Naive thymus-derived CD8-positive, alpha-beta T cell (primary cell): ENCODE data around the gene SKAP2. TPM values are rescaled to one million over a fixed set of nuclear protein-coding genes. Genes with fewer than 3 reads are reported as not detected.

Experiments
- ATAC-seq, 2 donors: fragments of 150-1000 bp; cut with Tn5 transposase in 1 of 2; sonication (Bioruptor Pico), chemical (Tn5 transposase) in 1 of 2; 1 replicate in 1 of 2; 2 replicates in 1 of 2; pipeline ENCODE4 v1.10.0; 2021; ENCODE audit warnings: mild to moderate bottlenecking in 2 of 2, moderate library complexity in 2 of 2
- POLR2A ChIA-PET: fragments of 350-600 bp; sonication (Branson Sonifier 250); formaldehyde crosslinking; loops from one replicate; lab custom pipeline; 2021; ENCODE audit warnings: antibody characterized with exemption; lab: Charles Lee
- DNase-seq, 10 donors: peaks; one replicate each; pipeline versions ENCODE4 v3.0.0 to v3.0.0-alpha.2; 2020 to 2022
- H3K27ac Mint-ChIP-seq, 10 donors: one replicate each; pipeline ENCODE4 v1.8.0; 2020 to 2022; ENCODE audit warnings: mild to moderate bottlenecking in 10 of 10, mixed read lengths in 10 of 10, moderate library complexity in 4 of 10, inconsistent platforms in 1 of 10
- H3K27me3 Mint-ChIP-seq, 5 donors: one replicate each; pipeline ENCODE4 v1.8.0; 2021 to 2022; ENCODE audit warnings: mixed read lengths in 5 of 5
- H3K36me3 Mint-ChIP-seq, 3 donors: one replicate each; pipeline ENCODE4 v1.8.0; 2020 to 2022; ENCODE audit warnings: mixed read lengths in 3 of 3, mild to moderate bottlenecking in 2 of 3, inconsistent platforms in 1 of 3
- H3K4me1 Mint-ChIP-seq, 4 donors: one replicate each; pipeline ENCODE4 v1.8.0; 2021 to 2022; ENCODE audit warnings: mixed read lengths in 4 of 4
- H3K4me3 Mint-ChIP-seq, 10 donors: one replicate each; pipeline ENCODE4 v1.8.0; 2020 to 2022; ENCODE audit warnings: mild to moderate bottlenecking in 10 of 10, mixed read lengths in 10 of 10, moderate library complexity in 6 of 10, inconsistent platforms in 1 of 10
- H3K9me3 Mint-ChIP-seq, 9 donors: one replicate each; pipeline ENCODE4 v1.8.0; 2020 to 2022; ENCODE audit warnings: mixed read lengths in 9 of 9, mild to moderate bottlenecking in 3 of 9, inconsistent platforms in 1 of 9, moderate library complexity in 1 of 9
- polyA plus RNA-seq, 3 donors: library from polyadenylated mRNA; unstranded; fragments of 300-500 nt; fragmentation: Illumina TruSeq; gene quantifications; one replicate each; pipeline ENCODE4 v1.2.3, GENCODE V29; 2021
- total RNA-seq, 8 experiments: library from RNA in 2 of 8; stranded (reverse) in 2 of 8; gene quantifications; one replicate each; pipeline ENCODE4 v1.2.3 and lab custom pipeline; 2021 to 2026

Gene SKAP2
- total and polyA plus RNA-seq, 5 experiments from 2014 or later, result 4.2 to 27.6 (median 7.5) TPM

- H3K36me3 Mint-ChIP-seq, result no peaks in the 10 kb centered on the region
- peaks cover 3 to 44% (median 14%) of the 10 kb centered on the region in 5 donors for H3K27me3 Mint-ChIP-seq
- POLR2A ChIA-PET, result no interaction called here
- ATAC-seq (no peak), DNase-seq (peak in 3 of 10 donors; percentile 32 to 56 (median 38))
- no peak overlapping the region for H3K27ac Mint-ChIP-seq
- H3K9me3 Mint-ChIP-seq, result no peaks in the 10 kb centered on the region
- no peak overlapping the region for H3K4me3 Mint-ChIP-seq
- H3K4me1 Mint-ChIP-seq, result peaks cover 0 to 13% (median 0%) of the 10 kb centered on the region in 4 donors
Measured at GRCh38 chr7:26686448-26686981, 177.9 kb downstream of the SKAP2 start.

- H3K27me3 Mint-ChIP-seq, result peaks cover 3 to 39% (median 12%) of the 10 kb centered on the region in 5 donors
- H3K9me3 Mint-ChIP-seq, result no peaks in the 10 kb centered on the region
- ATAC-seq (no peak), DNase-seq (no peak)
- H3K4me3 Mint-ChIP-seq, result no peak overlapping the region
- no peaks in the 10 kb centered on the region for H3K36me3 Mint-ChIP-seq
- POLR2A ChIA-PET, result no interaction called here
- peaks cover 0 to 13% (median 0%) of the 10 kb centered on the region in 4 donors for H3K4me1 Mint-ChIP-seq
- H3K27ac Mint-ChIP-seq, result no peak overlapping the region
Measured at GRCh38 chr7:26685606-26686005, 178.8 kb downstream of the SKAP2 start.

GRCh38 chr7:26684447-26684846, 179.9 kb downstream of the SKAP2 start:
- H3K9me3 Mint-ChIP-seq, result no peaks in the 10 kb centered on the region
- DNase-seq (no peak), ATAC-seq (no peak)
- H3K27me3 Mint-ChIP-seq, result peaks cover 3 to 40% (median 11%) of the 10 kb centered on the region in 5 donors
- H3K4me1 Mint-ChIP-seq, result peaks cover 0 to 9% (median 0%) of the 10 kb centered on the region in 4 donors
- no peak overlapping the region for H3K4me3 Mint-ChIP-seq
- H3K27ac Mint-ChIP-seq, result no peak overlapping the region
- POLR2A ChIA-PET, result no interaction called here
- no peaks in the 10 kb centered on the region for H3K36me3 Mint-ChIP-seq

GRCh38 chr7:26683277-26683676, 181.1 kb downstream of the SKAP2 start:
- no peaks in the 10 kb centered on the region for H3K9me3 Mint-ChIP-seq
- no peak for ATAC-seq
- POLR2A ChIA-PET, result no interaction called here
- peaks cover 3 to 48% (median 8%) of the 10 kb centered on the region in 5 donors for H3K27me3 Mint-ChIP-seq
- peaks cover 0 to 2% (median 0%) of the 10 kb centered on the region in 4 donors for H3K4me1 Mint-ChIP-seq
- no peak overlapping the region for H3K27ac Mint-ChIP-seq
- H3K4me3 Mint-ChIP-seq, result no peak overlapping the region
- DNase-seq, result no peak
- no peaks in the 10 kb centered on the region for H3K36me3 Mint-ChIP-seq

- peak; percentile 49 to 55 for ATAC-seq
- H3K4me1 Mint-ChIP-seq, result no peaks in the 10 kb centered on the region
- peaks cover 3 to 48% (median 8%) of the 10 kb centered on the region in 5 donors for H3K27me3 Mint-ChIP-seq
- H3K9me3 Mint-ChIP-seq, result no peaks in the 10 kb centered on the region
- POLR2A ChIA-PET, result no interaction called here
- H3K27ac Mint-ChIP-seq, result no peak overlapping the region
- H3K36me3 Mint-ChIP-seq, result no peaks in the 10 kb centered on the region
- peak in 4 of 10 donors; percentile 22 to 53 (median 40) for DNase-seq
- no peak overlapping the region for H3K4me3 Mint-ChIP-seq
Measured at GRCh38 chr7:26681819-26682418, 182.5 kb downstream of the SKAP2 start.

- H3K27ac Mint-ChIP-seq, result no peak overlapping the region
- no peaks in the 10 kb centered on the region for H3K9me3 Mint-ChIP-seq
- no peak for DNase-seq
Measured at GRCh38 chr7:26680587-26680986, 183.8 kb downstream of the SKAP2 start.

GRCh38 chr7:26675143-26675887, 189.1 kb downstream of the SKAP2 start:
- Mint-ChIP-seq H3K4me3 (no peak overlapping the region), H3K36me3 (peaks cover 0 to 3% (median 0%) of the 10 kb centered on the region in 3 donors), H3K4me1 (peaks cover 0 to 3% (median 0%) of the 10 kb centered on the region in 4 donors), H3K27ac (no peak overlapping the region), H3K9me3 (no peaks in the 10 kb centered on the region), H3K27me3 (peaks cover 2 to 28% (median 14%) of the 10 kb centered on the region in 5 donors)
- ATAC-seq (no peak), DNase-seq (no peak)
- POLR2A ChIA-PET, result no interaction called here

More at GRCh38 chr7:26680587-26680986, 183.8 kb downstream of the SKAP2 start:
- H3K4me3 Mint-ChIP-seq, result no peak overlapping the region
- POLR2A ChIA-PET, result no interaction called here
- peaks cover 0 to 3% (median 0%) of the 10 kb centered on the region in 3 donors for H3K36me3 Mint-ChIP-seq
- peaks cover 3 to 37% (median 13%) of the 10 kb centered on the region in 5 donors for H3K27me3 Mint-ChIP-seq
- no peak for ATAC-seq
- H3K4me1 Mint-ChIP-seq, result no peaks in the 10 kb centered on the region

GRCh38 chr7:26673858-26674257, 190.5 kb downstream of the SKAP2 start:
- no peak overlapping the region for H3K4me3 Mint-ChIP-seq
- peaks cover 0 to 3% (median 0%) of the 10 kb centered on the region in 3 donors for H3K36me3 Mint-ChIP-seq
- no peak for DNase-seq
- no peaks in the 10 kb centered on the region for H3K9me3 Mint-ChIP-seq
- POLR2A ChIA-PET, result no interaction called here
- H3K27ac Mint-ChIP-seq, result no peak overlapping the region
- H3K4me1 Mint-ChIP-seq, result peaks cover 0 to 3% (median 0%) of the 10 kb centered on the region in 4 donors
- H3K27me3 Mint-ChIP-seq, result peaks cover 2 to 24% (median 14%) of the 10 kb centered on the region in 5 donors
- no peak for ATAC-seq

GRCh38 chr7:26673271-26673670, 191.1 kb downstream of the SKAP2 start:
- Mint-ChIP-seq H3K27ac (no peak overlapping the region), H3K4me3 (no peak overlapping the region), H3K27me3 (peaks cover 2 to 24% (median 14%) of the 10 kb centered on the region in 5 donors), H3K9me3 (no peaks in the 10 kb centered on the region), H3K36me3 (peaks cover 0 to 3% (median 0%) of the 10 kb centered on the region in 3 donors), H3K4me1 (peaks cover 0 to 3% (median 0%) of the 10 kb centered on the region in 4 donors)
- POLR2A ChIA-PET, result no interaction called here
- ATAC-seq (no peak), DNase-seq (no peak)

- POLR2A ChIA-PET, result no interaction called here
- no peak overlapping the region for H3K27ac Mint-ChIP-seq
- DNase-seq, result no peak
- H3K4me3 Mint-ChIP-seq, result no peak overlapping the region
- H3K27me3 Mint-ChIP-seq, result peaks cover 2 to 19% (median 9%) of the 10 kb centered on the region in 5 donors
- H3K4me1 Mint-ChIP-seq, result peaks cover 2 to 13% (median 4%) of the 10 kb centered on the region in 4 donors
- ATAC-seq, result no peak
- H3K9me3 Mint-ChIP-seq, result no peaks in the 10 kb centered on the region
- no peaks in the 10 kb centered on the region for H3K36me3 Mint-ChIP-seq
Measured at GRCh38 chr7:26670841-26671240, 193.5 kb downstream of the SKAP2 start.

GRCh38 chr7:26670290-26670689, 194.1 kb downstream of the SKAP2 start:
- no peak overlapping the region for H3K4me3 Mint-ChIP-seq
- H3K9me3 Mint-ChIP-seq, result no peaks in the 10 kb centered on the region
- no peak overlapping the region for H3K27ac Mint-ChIP-seq
- ATAC-seq (no peak), DNase-seq (no peak)
- H3K36me3 Mint-ChIP-seq, result no peaks in the 10 kb centered on the region
- POLR2A ChIA-PET, result no interaction called here
- H3K27me3 Mint-ChIP-seq, result peaks cover 2 to 19% (median 8%) of the 10 kb centered on the region in 5 donors
- peaks cover 3 to 16% (median 6%) of the 10 kb centered on the region in 4 donors for H3K4me1 Mint-ChIP-seq

- Mint-ChIP-seq H3K9me3 (no peaks in the 10 kb centered on the region), H3K36me3 (no peaks in the 10 kb centered on the region), H3K4me1 (peaks cover 6 to 26% (median 16%) of the 10 kb centered on the region in 4 donors), H3K27ac (no peak overlapping the region), H3K27me3 (peaks cover 0 to 19% (median 4%) of the 10 kb centered on the region in 5 donors), H3K4me3 (no peak overlapping the region)
- POLR2A ChIA-PET, result no interaction called here
- DNase-seq (no peak), ATAC-seq (no peak)
Measured at GRCh38 chr7:26668821-26669220, 195.6 kb downstream of the SKAP2 start.
